NCI-H1048 (cell line): ENCODE measurements around the gene NUMBL.
"Not testable (repeated sequence)": the region's sequence is repeated elsewhere in the genome, so short reads cannot be mapped to it uniquely, and the experiment has no call there.

Experiments
- DNase-seq: peaks from one replicate; lab custom pipeline; 2025; lab: John Stamatoyannopoulos, UW

Gene NUMBL

GRCh38 chr19:40663695-40664692 lies 26.5 kb downstream of the NUMBL start:
- DNase-seq: no peak

- peak; percentile 63 for DNase-seq
Measured at GRCh38 chr19:40662925-40663694, 27.3 kb downstream of the NUMBL start.

GRCh38 chr19:40661616-40662015 lies 28.8 kb downstream of the NUMBL start:
- DNase-seq: no peak

GRCh38 chr19:40659566-40659965 lies 30.9 kb downstream of the NUMBL start:
- no peak for DNase-seq

GRCh38 chr19:40659116-40659515 lies 31.3 kb downstream of the NUMBL start:
- no peak for DNase-seq

- no peak for DNase-seq
Measured at GRCh38 chr19:40658031-40658430, 32.4 kb downstream of the NUMBL start.

GRCh38 chr19:40655684-40656083 lies 34.8 kb downstream of the NUMBL start:
- not testable (repeated sequence) for DNase-seq

- DNase-seq: not testable (repeated sequence)
Measured at GRCh38 chr19:40652303-40652702, 38.1 kb downstream of the NUMBL start.

GRCh38 chr19:40650749-40651305 lies 39.6 kb downstream of the NUMBL start:
- DNase-seq: no peak

- not testable (repeated sequence) for DNase-seq
Measured at GRCh38 chr19:40649903-40650675, 40.4 kb downstream of the NUMBL start.

GRCh38 chr19:40646743-40647254 lies 43.7 kb downstream of the NUMBL start:
- DNase-seq: no peak

GRCh38 chr19:40642757-40643305 lies 47.6 kb downstream of the NUMBL start:
- no peak for DNase-seq

- no peak for DNase-seq
Measured at GRCh38 chr19:40642051-40642706, 48.3 kb downstream of the NUMBL start.

- no peak for DNase-seq
Measured at GRCh38 chr19:40641281-40641680, 49.2 kb downstream of the NUMBL start.

GRCh38 chr19:40640744-40641143 lies 49.7 kb downstream of the NUMBL start:
- DNase-seq: no peak

- DNase-seq: no peak
Measured at GRCh38 chr19:40639638-40639982, 50.8 kb downstream of the NUMBL start.

- no peak for DNase-seq
Measured at GRCh38 chr19:40638327-40638726, 52.1 kb downstream of the NUMBL start.

GRCh38 chr19:40633207-40633606 lies 57.2 kb downstream of the NUMBL start:
- DNase-seq: no peak

GRCh38 chr19:40632311-40633036 lies 58.0 kb downstream of the NUMBL start:
- no peak for DNase-seq

- no peak for DNase-seq
Measured at GRCh38 chr19:40630571-40631160, 59.8 kb downstream of the NUMBL start.
